Esophagus squamous epithelium (tissue), 4 donors: Measurements from ENCODE around the gene ANP32E.

ENCODE experiments used
- POLR2A ChIP-seq, 4 donors: fragments of 450-650 bp; IDR thresholded peaks; one replicate each; pipeline ENCODE4 v1.6.1; 2017; ENCODE audit warnings: antibody characterized with exemption in 4 of 4, mild to moderate bottlenecking in 4 of 4, moderate library complexity in 3 of 4
- TF ChIP-seq, protein P1 (sequence below), 6 experiments: fragments of 450-650 bp in 4 of 6; fragments of 200-600 bp in 2 of 6; sonication (generic) in 2 of 6; IDR thresholded peaks; one replicate each; pipeline ENCODE4 v1.5.1; 2016 to 2019; ENCODE audit warnings: antibody characterized with exemption in 6 of 6, mild to moderate bottlenecking in 4 of 6, moderate library complexity in 4 of 6

DNA sequence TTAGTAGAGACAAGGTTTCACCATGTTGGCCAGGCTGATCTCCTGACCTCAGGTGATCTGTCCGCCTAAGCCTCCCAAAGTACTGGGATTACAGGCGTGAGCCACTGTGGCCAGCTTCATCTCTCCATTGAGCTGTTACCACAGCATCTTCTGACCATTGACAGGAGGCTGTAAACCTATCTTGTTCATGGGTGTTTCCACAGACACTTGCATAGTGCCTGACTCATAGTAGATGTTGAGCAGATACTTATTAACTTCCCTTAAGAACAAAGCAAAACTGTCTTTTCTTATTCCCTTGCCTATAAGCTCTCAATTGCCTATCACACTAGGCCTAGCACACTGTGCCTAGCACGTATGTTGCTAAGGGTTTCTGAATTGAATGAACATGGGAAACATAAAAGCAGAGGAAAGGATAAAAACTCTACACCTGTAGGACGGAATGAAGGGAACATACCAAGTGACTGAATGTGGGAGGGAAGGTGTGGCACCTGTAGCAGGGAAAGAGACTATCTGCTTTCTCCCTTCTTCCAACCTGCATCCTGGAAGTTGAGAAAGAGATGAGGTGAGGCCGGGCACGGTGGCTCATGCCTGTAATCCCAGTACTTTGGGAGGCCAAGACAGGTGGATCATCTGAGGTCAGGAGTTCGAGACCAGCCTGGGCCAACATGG is 35.5 kb upstream of the ANP32E start:
- TF ChIP-seq, protein P1, sequence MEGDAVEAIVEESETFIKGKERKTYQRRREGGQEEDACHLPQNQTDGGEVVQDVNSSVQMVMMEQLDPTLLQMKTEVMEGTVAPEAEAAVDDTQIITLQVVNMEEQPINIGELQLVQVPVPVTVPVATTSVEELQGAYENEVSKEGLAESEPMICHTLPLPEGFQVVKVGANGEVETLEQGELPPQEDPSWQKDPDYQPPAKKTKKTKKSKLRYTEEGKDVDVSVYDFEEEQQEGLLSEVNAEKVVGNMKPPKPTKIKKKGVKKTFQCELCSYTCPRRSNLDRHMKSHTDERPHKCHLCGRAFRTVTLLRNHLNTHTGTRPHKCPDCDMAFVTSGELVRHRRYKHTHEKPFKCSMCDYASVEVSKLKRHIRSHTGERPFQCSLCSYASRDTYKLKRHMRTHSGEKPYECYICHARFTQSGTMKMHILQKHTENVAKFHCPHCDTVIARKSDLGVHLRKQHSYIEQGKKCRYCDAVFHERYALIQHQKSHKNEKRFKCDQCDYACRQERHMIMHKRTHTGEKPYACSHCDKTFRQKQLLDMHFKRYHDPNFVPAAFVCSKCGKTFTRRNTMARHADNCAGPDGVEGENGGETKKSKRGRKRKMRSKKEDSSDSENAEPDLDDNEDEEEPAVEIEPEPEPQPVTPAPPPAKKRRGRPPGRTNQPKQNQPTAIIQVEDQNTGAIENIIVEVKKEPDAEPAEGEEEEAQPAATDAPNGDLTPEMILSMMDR (IDR thresholded peaks at IDR 0.05): no peak
- TF ChIP-seq POLR2A (IDR thresholded peaks at IDR 0.05): no peak
